Naive thymus-derived CD4-positive, alpha-beta T cell (primary cell): Measurements from ENCODE around the gene GON7. TPM values are rescaled to one million over a fixed set of nuclear protein-coding genes. Genes with fewer than 3 reads are reported as not detected.
A peak's percentile ranks its signal among the peaks of the same experiment; 100 is the strongest.
"Not testable (repeated sequence)": the region's sequence is repeated elsewhere in the genome, so short reads cannot be mapped to it uniquely, and the experiment has no call there.

ENCODE experiments used
- ATAC-seq: fragments of 150-1000 bp; cut with Tn5 transposase; 2 replicates; pipeline ENCODE4 v1.10.0; 2021; ENCODE audit warnings: mild to moderate bottlenecking, moderate library complexity
- CTCF ChIA-PET: fragments of 350-600 bp; sonication (Branson Sonifier 250); formaldehyde crosslinking; loops from one replicate; lab custom pipeline; 2021; ENCODE audit warnings: antibody characterized with exemption; lab: Charles Lee
- POLR2A ChIA-PET: fragments of 350-600 bp; sonication (Branson Sonifier 250); formaldehyde crosslinking; loops from one replicate; lab custom pipeline; 2021; ENCODE audit warnings: antibody characterized with exemption, inconsistent platforms; lab: Charles Lee
- DNase-seq, 9 donors: peaks; one replicate each; pipeline versions ENCODE4 v3.0.0 to v3.0.0-alpha.2; 2020 to 2022; ENCODE audit warnings: mixed read lengths in 1 of 9
- H3K27ac ChIP-seq: one replicate; pipeline ENCODE4 v1.7.0; 2013; ENCODE audit warnings: mild to moderate bottlenecking, low read depth, low read length, moderate library complexity
- H3K27me3 ChIP-seq, 2 donors: one replicate each; pipeline ENCODE4 v1.7.0; 2013; ENCODE audit warnings: low read length in 2 of 2, mild to moderate bottlenecking in 2 of 2, moderate library complexity in 2 of 2; ENCODE audit not compliant: control insufficient read depth in 2 of 2, insufficient read depth in 2 of 2
- H3K36me3 ChIP-seq, 3 experiments: 1 replicate in 2 of 3; 2 replicates in 1 of 3; pipeline ENCODE4 v1.7.0; 2013; ENCODE audit warnings: low read length in 3 of 3, mild to moderate bottlenecking in 3 of 3, moderate library complexity in 1 of 3; ENCODE audit not compliant: insufficient read depth in 3 of 3, control insufficient read depth in 2 of 3
- H3K4me1 ChIP-seq, 2 donors: one replicate each; pipeline ENCODE4 v1.7.0; 2013; ENCODE audit warnings: low read length in 2 of 2, mild to moderate bottlenecking in 2 of 2, moderate library complexity in 1 of 2; ENCODE audit not compliant: control insufficient read depth in 2 of 2, insufficient read depth in 2 of 2
- H3K4me3 ChIP-seq: 2 replicates; pipeline ENCODE4 v1.7.0; 2013; ENCODE audit warnings: mild to moderate bottlenecking, low read length
- H3K9me3 ChIP-seq, 3 experiments: 1 replicate in 2 of 3; 2 replicates in 1 of 3; pipeline ENCODE4 v1.7.0; 2013; ENCODE audit warnings: low read length in 3 of 3; ENCODE audit not compliant: control insufficient read depth in 2 of 3
- H3K27ac Mint-ChIP-seq, 9 donors: one replicate each; pipeline ENCODE4 v1.8.0; 2020 to 2022; ENCODE audit warnings: mixed read lengths in 9 of 9, mild to moderate bottlenecking in 8 of 9, moderate library complexity in 5 of 9, inconsistent platforms in 2 of 9
- H3K27me3 Mint-ChIP-seq, 5 donors: one replicate each; pipeline ENCODE4 v1.8.0; 2021 to 2022; ENCODE audit warnings: mixed read lengths in 5 of 5, mild to moderate bottlenecking in 1 of 5
- H3K36me3 Mint-ChIP-seq, 5 donors: one replicate each; pipeline ENCODE4 v1.8.0; 2020 to 2022; ENCODE audit warnings: mixed read lengths in 5 of 5, mild to moderate bottlenecking in 3 of 5, inconsistent platforms in 1 of 5
- H3K4me1 Mint-ChIP-seq, 7 donors: one replicate each; pipeline ENCODE4 v1.8.0; 2020 to 2022; ENCODE audit warnings: mixed read lengths in 7 of 7, mild to moderate bottlenecking in 3 of 7, inconsistent platforms in 1 of 7
- H3K4me3 Mint-ChIP-seq, 10 donors: one replicate each; pipeline ENCODE4 v1.8.0; 2020 to 2022; ENCODE audit warnings: mild to moderate bottlenecking in 10 of 10, mixed read lengths in 10 of 10, moderate library complexity in 6 of 10, inconsistent platforms in 2 of 10
- H3K9me3 Mint-ChIP-seq, 11 donors: one replicate each; pipeline ENCODE4 v1.8.0; 2020 to 2022; ENCODE audit warnings: mixed read lengths in 11 of 11, mild to moderate bottlenecking in 4 of 11, inconsistent platforms in 1 of 11, moderate library complexity in 1 of 11
- intact Hi-C, 2 donors: fragments of 100-400 bp; cut with micrococcal nuclease; formaldehyde crosslinking; loops; one replicate each; pipeline ENCODE4 v1.15.1; 2023
- polyA plus RNA-seq, 2 donors: library from polyadenylated mRNA; unstranded; fragments of 300-500 nt; fragmentation: Illumina TruSeq; gene quantifications; one replicate each; pipeline ENCODE4 v1.2.3, GENCODE V29; 2021
- total RNA-seq, 6 experiments: library from RNA in 5 of 6; stranded (reverse) in 5 of 6; gene quantifications; 1 replicate in 5 of 6; 2 replicates in 1 of 6; pipeline ENCODE4 v1.2.3 and lab custom pipeline; 2021 to 2026

The GON7 gene
- total and polyA plus RNA-seq, 7 experiments from 2014 or later, result 3.5 to 19.2 (median 11.2) TPM

DNA sequence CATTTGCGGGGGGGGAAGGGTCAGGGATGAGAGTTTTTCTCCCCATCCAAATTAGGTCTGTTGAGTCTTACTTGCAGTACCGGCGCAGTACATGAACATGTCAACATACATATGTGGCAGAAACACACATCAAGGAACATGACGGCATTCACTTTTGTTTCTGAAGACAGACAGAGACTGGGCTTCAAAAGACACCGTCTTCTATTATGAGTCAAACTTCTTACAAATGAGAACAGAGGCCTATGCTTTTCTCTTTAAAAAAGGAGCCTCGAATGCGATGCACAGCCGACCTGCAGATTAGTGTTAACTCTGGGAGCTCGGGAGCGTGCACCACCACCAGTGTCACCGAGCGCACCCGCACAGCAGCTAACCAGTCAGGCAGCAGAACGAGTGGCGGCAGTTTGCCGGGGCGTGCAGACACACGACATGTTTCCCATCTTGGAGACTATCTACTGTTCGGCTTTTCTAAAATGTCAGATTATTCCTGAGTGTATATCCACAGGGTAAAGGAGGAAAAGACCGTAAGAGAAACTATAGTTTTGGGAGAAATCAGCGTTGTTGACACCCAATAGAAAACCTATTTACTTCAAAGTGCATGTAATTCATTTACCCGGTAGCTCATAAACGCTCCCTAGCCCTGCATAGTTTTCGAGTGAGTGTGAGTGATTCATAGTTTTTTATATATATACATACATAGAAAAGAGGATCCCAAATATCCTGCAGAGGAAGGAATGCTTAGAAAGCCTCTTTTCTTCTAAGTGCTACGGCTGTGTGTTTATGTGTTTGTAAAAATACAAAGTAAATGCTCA lies 33.2 kb upstream of the GON7 start:
- H3K4me3 ChIP-seq, result no peak overlapping the region
- H3K4me1 Mint-ChIP-seq, result peaks cover 0 to 11% (median 0%) of the 10 kb centered on the region in 7 donors
- H3K9me3 ChIP-seq, result no peaks in the 10 kb centered on the region
- intact Hi-C loops, result no loop called here
- POLR2A ChIA-PET, result no interaction called here
- H3K27me3 Mint-ChIP-seq, result peaks cover 0 to 2% (median 0%) of the 10 kb centered on the region in 5 donors
- peaks cover 4 to 19% (median 12%) of the 10 kb centered on the region in 5 donors for H3K36me3 Mint-ChIP-seq
- peaks cover 0 to 16% (median 14%) of the 10 kb centered on the region in 3 experiments for H3K36me3 ChIP-seq
- H3K27ac Mint-ChIP-seq, result peak overlapping the region in 4 of 9 donors; percentile 51 to 78 (median 54)
- H3K27me3 ChIP-seq, result no peaks in the 10 kb centered on the region
- H3K9me3 Mint-ChIP-seq, result peaks cover 0 to 2% (median 0%) of the 10 kb centered on the region in 11 donors
- H3K27ac ChIP-seq, result no peak overlapping the region
- DNase-seq (peak in 2 of 9 donors; percentile 1 to 15), ATAC-seq (no peak)
- no peaks in the 10 kb centered on the region for H3K4me1 ChIP-seq
- CTCF ChIA-PET, result no interaction called here
- peak overlapping the region in 1 of 10 donors; percentile 10 for H3K4me3 Mint-ChIP-seq

GRCh38 chr14:93234798-93235197 lies 27.9 kb upstream of the GON7 start:
- peaks cover 0 to 3% (median 0%) of the 10 kb centered on the region in 11 donors for H3K9me3 Mint-ChIP-seq
- ATAC-seq, result no peak
- H3K27ac Mint-ChIP-seq, result peak overlapping the region in 1 of 9 donors; percentile 26
- CTCF ChIA-PET, result no interaction called here
- H3K4me3 ChIP-seq, result no peak overlapping the region
- peaks cover 0 to 2% (median 0%) of the 10 kb centered on the region in 5 donors for H3K36me3 Mint-ChIP-seq
- H3K9me3 ChIP-seq, result no peaks in the 10 kb centered on the region
- intact Hi-C loops, result no loop called here
- H3K4me3 Mint-ChIP-seq, result no peak overlapping the region
- DNase-seq, result no peak
- peaks cover 11 to 28% (median 14%) of the 10 kb centered on the region in 7 donors for H3K4me1 Mint-ChIP-seq
- peaks cover 0 to 4% of the 10 kb centered on the region in 2 donors for H3K4me1 ChIP-seq
- POLR2A ChIA-PET, result interaction anchor here (0.6 kb wide), 1 partner anchor 29 kb away, joined by 5 read pairs; no protein-coding TSS in a partner anchor
- H3K36me3 ChIP-seq, result no peaks in the 10 kb centered on the region
- no peak overlapping the region for H3K27ac ChIP-seq
- peaks cover 0 to 18% (median 5%) of the 10 kb centered on the region in 5 donors for H3K27me3 Mint-ChIP-seq
- no peaks in the 10 kb centered on the region for H3K27me3 ChIP-seq

- DNase-seq, H3K4me3 ChIP-seq, H3K4me1 ChIP-seq, H3K9me3 ChIP-seq, H3K27me3 ChIP-seq, POLR2A ChIA-PET, CTCF ChIA-PET, H3K27ac ChIP-seq, H3K4me3 Mint-ChIP-seq, H3K9me3 Mint-ChIP-seq, H3K36me3 ChIP-seq, ATAC-seq, intact Hi-C loops, H3K27ac Mint-ChIP-seq: not testable (repeated sequence)
- Mint-ChIP-seq H3K36me3 (peaks cover 0 to 15% (median 8%) of the 10 kb centered on the region in 5 donors), H3K27me3 (peaks cover 0 to 18% (median 7%) of the 10 kb centered on the region in 5 donors), H3K4me1 (peaks cover 11 to 22% (median 14%) of the 10 kb centered on the region in 7 donors)
These were observed 26.2 kb upstream of the GON7 start for GRCh38 chr14:93233078-93233477.

GRCh38 chr14:93232159-93232558 lies 25.3 kb upstream of the GON7 start:
- Histone ChIP-seq H3K4me1 (peaks cover 0 to 4% of the 10 kb centered on the region in 2 donors), H3K27me3 (no peaks in the 10 kb centered on the region), H3K27ac (no peak overlapping the region), H3K9me3 (no peaks in the 10 kb centered on the region), H3K4me3 (no peak overlapping the region), H3K36me3 (peaks cover under 1 to 16% (median 6%) of the 10 kb centered on the region in 3 experiments)
- no peak for ATAC-seq
- Mint-ChIP-seq H3K27me3 (peaks cover 0 to 18% (median 7%) of the 10 kb centered on the region in 5 donors), H3K9me3 (peaks cover 0 to 3% (median 0%) of the 10 kb centered on the region in 11 donors), H3K4me1 (peaks cover 11 to 21% (median 14%) of the 10 kb centered on the region in 7 donors), H3K27ac (no peak overlapping the region), H3K36me3 (peaks cover 4 to 24% (median 17%) of the 10 kb centered on the region in 5 donors), H3K4me3 (peak overlapping the region in 5 of 10 donors; percentile 34 to 76 (median 52))
- intact Hi-C loops, result no loop called here
- ChIA-PET POLR2A (no interaction called here), CTCF (interaction anchor here (1.2 kb wide), 1 partner anchor 18 kb away, joined by 3 read pairs; no protein-coding TSS in a partner anchor)
- DNase-seq, result no peak

DNA sequence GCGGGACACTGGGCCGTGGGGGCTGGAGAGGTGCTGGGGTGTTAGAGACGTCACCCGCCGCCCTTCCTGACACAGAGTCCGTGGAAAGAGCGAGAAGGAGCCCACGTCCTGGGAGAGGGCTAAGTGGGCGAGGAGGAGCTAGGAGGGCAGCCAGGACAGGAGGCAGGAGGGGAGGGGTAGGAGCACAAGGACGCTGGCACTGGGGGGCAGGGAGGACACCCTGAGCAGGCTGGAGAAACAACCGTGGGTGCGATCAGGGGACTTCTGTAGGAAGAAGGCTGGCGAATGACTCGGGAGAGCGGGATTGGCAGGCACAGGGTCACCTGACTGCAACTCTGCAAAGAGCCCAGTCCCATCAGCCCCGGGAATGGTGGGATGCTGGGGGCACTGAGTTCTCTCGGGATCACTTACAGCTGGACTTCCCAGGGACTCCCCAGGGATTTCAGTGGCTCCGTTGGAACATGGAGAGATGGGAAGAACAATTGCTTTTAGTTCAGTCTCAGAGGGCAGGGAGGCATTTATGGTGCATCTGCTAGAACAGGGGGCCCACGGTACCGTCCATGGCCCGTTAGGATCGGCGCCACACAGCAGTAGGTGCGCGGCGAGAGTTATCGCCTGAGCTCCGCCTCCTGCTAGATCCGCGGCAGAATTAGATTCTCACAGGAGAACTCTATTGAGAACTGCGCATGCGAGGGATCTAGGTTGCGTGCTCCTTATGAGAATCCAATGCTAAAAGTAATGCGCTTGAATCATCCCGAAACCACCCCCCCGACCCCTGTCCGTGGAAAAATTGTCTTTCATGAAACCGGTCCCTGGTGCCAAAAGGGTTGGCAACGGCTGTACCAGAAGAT lies 24.5 kb upstream of the GON7 start:
- peaks cover 0 to 3% (median 0%) of the 10 kb centered on the region in 11 donors for H3K9me3 Mint-ChIP-seq
- CTCF ChIA-PET, result interaction anchor here (0.7 to 1.2 kb wide), 3 partner anchors 12 to 19 kb away, joined by 3 read pairs; no protein-coding TSS in a partner anchor
- H3K27ac Mint-ChIP-seq, result peak overlapping the region in 1 of 9 donors; percentile 72
- Histone ChIP-seq H3K36me3 (peaks cover 5 to 21% (median 6%) of the 10 kb centered on the region in 3 experiments), H3K27me3 (no peaks in the 10 kb centered on the region), H3K4me3 (peak overlapping the region; percentile 36), H3K9me3 (no peaks in the 10 kb centered on the region), H3K27ac (no peak overlapping the region), H3K4me1 (peaks cover 0 to 4% of the 10 kb centered on the region in 2 donors)
- ATAC-seq (peak; percentile 20), DNase-seq (no peak)
- intact Hi-C loops, result no loop called here
- H3K4me3 Mint-ChIP-seq, result peak overlapping the region; percentile 4 to 76 (median 62)
- H3K4me1 Mint-ChIP-seq, result peaks cover 11 to 21% (median 14%) of the 10 kb centered on the region in 7 donors
- POLR2A ChIA-PET, result interaction anchor here (0.6 kb wide), 1 partner anchor 86 kb away, joined by 4 read pairs; no protein-coding TSS in a partner anchor
- peaks cover 0 to 18% (median 7%) of the 10 kb centered on the region in 5 donors for H3K27me3 Mint-ChIP-seq
- H3K36me3 Mint-ChIP-seq, result peaks cover 6 to 31% (median 22%) of the 10 kb centered on the region in 5 donors

- H3K36me3 Mint-ChIP-seq, result peaks cover 6 to 39% (median 30%) of the 10 kb centered on the region in 5 donors
- Histone ChIP-seq H3K27me3 (no peaks in the 10 kb centered on the region), H3K9me3 (no peaks in the 10 kb centered on the region), H3K36me3 (peaks cover 5 to 29% (median 6%) of the 10 kb centered on the region in 3 experiments), H3K27ac (no peak overlapping the region), H3K4me3 (no peak overlapping the region), H3K4me1 (peaks cover 0 to 4% of the 10 kb centered on the region in 2 donors)
- ATAC-seq (no peak), DNase-seq (no peak)
- no peak overlapping the region for H3K27ac Mint-ChIP-seq
- intact Hi-C loops, result no loop called here
- H3K27me3 Mint-ChIP-seq, result peaks cover 0 to 18% (median 7%) of the 10 kb centered on the region in 5 donors
- H3K9me3 Mint-ChIP-seq, result peaks cover 0 to 3% (median 0%) of the 10 kb centered on the region in 11 donors
- H3K4me1 Mint-ChIP-seq, result peaks cover 11 to 22% (median 14%) of the 10 kb centered on the region in 7 donors
- peak overlapping the region in 9 of 10 donors; percentile 18 to 76 (median 65) for H3K4me3 Mint-ChIP-seq
- CTCF ChIA-PET, result interaction anchor here (0.6 to 0.8 kb wide), 3 partner anchors 11 to 784 kb away, joined by 3 read pairs; no protein-coding TSS in a partner anchor
- POLR2A ChIA-PET, result no interaction called here
These were observed 23.7 kb upstream of the GON7 start for GRCh38 chr14:93230539-93230938.
